NCI-H748 (cell line): Measurements from ENCODE around the gene COL6A1.
"Not testable (repeated sequence)": the region's sequence is repeated elsewhere in the genome, so short reads cannot be mapped to it uniquely, and the experiment has no call there.

ENCODE experiments used
- DNase-seq: peaks from one replicate; lab custom pipeline; 2025; ENCODE audit not compliant: unreplicated experiment; lab: John Stamatoyannopoulos, UW

Gene COL6A1

GRCh38 chr21:46004168-46004861, 22.7 kb downstream of the COL6A1 start:
- DNase-seq: no peak

- no peak for DNase-seq
These were observed 23.5 kb downstream of the COL6A1 start for GRCh38 chr21:46005081-46005480.

GRCh38 chr21:46005481-46005881, 23.9 kb downstream of the COL6A1 start:
- no peak for DNase-seq

- not testable (repeated sequence) for DNase-seq
These were observed 24.4 kb downstream of the COL6A1 start for GRCh38 chr21:46005894-46006546.

GRCh38 chr21:46006547-46007491, 25.2 kb downstream of the COL6A1 start:
- DNase-seq: no peak

GRCh38 chr21:46007492-46007868, 25.9 kb downstream of the COL6A1 start:
- no peak for DNase-seq

- no peak for DNase-seq
These were observed 27.5 kb downstream of the COL6A1 start for GRCh38 chr21:46008893-46009621.

GRCh38 chr21:46009951-46010705, 28.6 kb downstream of the COL6A1 start:
- no peak for DNase-seq

- DNase-seq: no peak
These were observed 29.8 kb downstream of the COL6A1 start for GRCh38 chr21:46011267-46011967.

GRCh38 chr21:46012154-46012553, 30.6 kb downstream of the COL6A1 start:
- DNase-seq: no peak

GRCh38 chr21:46014828-46015227, 33.3 kb downstream of the COL6A1 start:
- DNase-seq: no peak

GRCh38 chr21:46017148-46017547, 35.6 kb downstream of the COL6A1 start:
- no peak for DNase-seq

- DNase-seq: no peak
These were observed 36.1 kb downstream of the COL6A1 start for GRCh38 chr21:46017695-46018094.

GRCh38 chr21:46018615-46019014, 37.0 kb downstream of the COL6A1 start:
- no peak for DNase-seq

GRCh38 chr21:46020581-46020980, 39.0 kb downstream of the COL6A1 start:
- DNase-seq: no peak

GRCh38 chr21:46021398-46021797, 39.8 kb downstream of the COL6A1 start:
- no peak for DNase-seq

GRCh38 chr21:46021978-46022544, 40.5 kb downstream of the COL6A1 start:
- DNase-seq: peak; percentile 14

GRCh38 chr21:46022551-46023525, 41.3 kb downstream of the COL6A1 start:
- peak; percentile 62 for DNase-seq
